ENCODE measurements around the gene TXNRD1.
"Not testable (repeated sequence)": the region's sequence is repeated elsewhere in the genome, so short reads cannot be mapped to it uniquely, and the experiment has no call there.

The TXNRD1 gene

DNA sequence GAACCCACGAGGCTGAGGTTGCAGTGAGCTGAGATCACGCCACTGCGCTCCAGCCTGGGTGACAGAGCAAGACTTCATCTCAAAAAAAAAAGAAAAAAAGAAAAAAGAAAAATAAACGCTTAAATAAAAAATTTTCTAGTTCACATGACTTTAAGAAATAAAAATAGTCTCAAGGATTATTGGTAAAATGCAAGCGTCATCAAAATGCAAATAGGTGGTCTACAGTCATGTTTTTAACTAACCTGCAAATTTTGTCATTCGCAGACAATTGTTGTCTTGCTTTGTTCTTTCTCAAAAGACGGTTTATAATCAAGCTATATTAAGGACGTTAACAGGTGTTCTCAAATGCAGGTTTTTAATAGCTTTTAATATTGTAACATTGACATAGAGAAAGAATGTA is 22.4 kb downstream of the TXNRD1 start:
- no peak for DNase-seq (ENCODE audit: low read depth)

- DNase-seq (ENCODE audit: low read depth): no peak
Measured at GRCh38 chr12:104242546-104243206, 27.1 kb downstream of the TXNRD1 start.

- no peak for DNase-seq (ENCODE audit: low read depth)
Measured at GRCh38 chr12:104243551-104243950, 28.0 kb downstream of the TXNRD1 start.

DNA sequence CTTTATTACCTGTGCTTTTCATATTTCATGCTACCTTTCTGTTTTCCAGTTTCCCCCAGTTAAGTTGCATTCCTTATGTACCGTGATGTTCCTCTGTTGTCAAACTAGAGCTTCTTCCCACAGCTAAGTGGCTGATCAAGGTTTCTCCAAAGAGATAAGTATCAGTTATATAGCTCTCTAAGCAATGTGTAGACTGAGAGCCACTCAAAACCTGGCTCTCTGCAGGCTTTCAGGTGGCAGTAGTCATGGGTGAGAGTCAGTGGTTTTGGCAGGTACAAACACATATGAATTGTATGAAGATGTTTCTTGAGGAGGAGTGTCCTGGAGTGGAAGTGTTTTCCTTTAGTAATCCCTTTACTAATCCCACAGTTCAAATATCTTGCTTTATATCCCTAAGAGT is 28.4 kb downstream of the TXNRD1 start:
- DNase-seq (ENCODE audit: low read depth): no peak

DNA sequence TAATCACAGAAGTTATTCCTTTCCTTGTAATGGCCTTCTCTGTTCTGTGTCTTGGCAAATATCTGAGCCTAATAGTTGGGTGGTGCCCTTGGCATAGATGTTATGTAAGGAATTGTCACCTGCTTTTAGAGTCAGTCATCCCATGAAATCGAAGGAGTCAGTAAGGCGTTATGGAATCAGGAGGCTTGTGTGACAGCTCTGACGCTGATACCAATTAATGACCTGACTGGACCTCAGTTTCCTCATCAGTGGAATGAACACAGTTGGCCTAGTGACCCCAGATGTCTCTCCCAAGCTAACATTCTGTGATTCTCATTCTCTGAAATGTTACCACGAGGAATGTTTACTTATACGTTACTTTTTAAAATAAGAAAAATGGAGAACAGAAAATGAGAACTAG is 32.1 kb downstream of the TXNRD1 start:
- DNase-seq (ENCODE audit: low read depth): no peak

- DNase-seq (ENCODE audit: low read depth): no peak
Measured at GRCh38 chr12:104248444-104248843, 32.9 kb downstream of the TXNRD1 start.

DNA sequence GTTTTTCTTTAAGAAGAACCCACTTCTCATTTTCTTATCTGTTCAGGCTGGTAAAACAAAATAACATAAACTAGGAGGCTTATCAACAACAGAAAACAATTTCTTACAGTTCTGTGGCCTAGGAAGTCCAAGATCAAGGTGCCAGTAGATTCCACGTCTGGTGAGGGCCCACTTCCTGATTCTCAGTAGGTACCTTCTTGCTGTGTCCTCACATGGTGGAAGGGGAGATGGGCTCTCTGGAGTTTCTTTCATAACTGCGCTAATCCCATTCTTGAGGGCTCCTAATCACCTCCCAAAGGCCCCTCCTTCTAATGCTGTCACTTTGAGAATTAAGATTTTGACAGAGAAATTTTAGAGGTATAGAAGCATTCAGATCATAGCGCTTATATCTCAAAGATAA is 33.4 kb downstream of the TXNRD1 start:
- DNase-seq (ENCODE audit: low read depth): no peak

GRCh38 chr12:104249898-104250297 is 34.3 kb downstream of the TXNRD1 start:
- DNase-seq (ENCODE audit: low read depth): no peak

GRCh38 chr12:104250366-104251125 is 35.0 kb downstream of the TXNRD1 start:
- no peak for DNase-seq (ENCODE audit: low read depth)

- no peak for DNase-seq (ENCODE audit: low read depth)
Measured at GRCh38 chr12:104257913-104258472, 42.4 kb downstream of the TXNRD1 start.

- DNase-seq (ENCODE audit: low read depth): no peak
Measured at GRCh38 chr12:104258476-104259067, 43.0 kb downstream of the TXNRD1 start.

DNA sequence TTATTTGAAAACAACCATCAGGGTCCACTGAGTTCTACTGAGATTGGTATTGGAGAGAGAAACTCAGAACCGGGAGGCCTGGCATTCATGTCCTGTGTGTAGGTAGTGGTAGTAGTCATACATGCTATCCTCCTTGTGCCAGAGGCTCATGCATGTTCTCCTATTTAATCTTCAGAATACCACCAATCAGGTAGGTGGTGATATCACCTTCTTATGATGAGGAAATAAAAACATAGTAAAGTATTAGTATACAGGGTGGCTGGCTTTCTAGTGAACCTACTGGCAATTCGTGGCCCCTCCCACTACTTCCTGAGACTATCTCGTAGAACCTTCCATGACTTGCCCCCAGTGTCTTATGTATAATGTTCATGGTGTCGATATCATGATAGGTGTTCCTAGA is 47.4 kb downstream of the TXNRD1 start:
- no peak for DNase-seq (ENCODE audit: low read depth)

DNA sequence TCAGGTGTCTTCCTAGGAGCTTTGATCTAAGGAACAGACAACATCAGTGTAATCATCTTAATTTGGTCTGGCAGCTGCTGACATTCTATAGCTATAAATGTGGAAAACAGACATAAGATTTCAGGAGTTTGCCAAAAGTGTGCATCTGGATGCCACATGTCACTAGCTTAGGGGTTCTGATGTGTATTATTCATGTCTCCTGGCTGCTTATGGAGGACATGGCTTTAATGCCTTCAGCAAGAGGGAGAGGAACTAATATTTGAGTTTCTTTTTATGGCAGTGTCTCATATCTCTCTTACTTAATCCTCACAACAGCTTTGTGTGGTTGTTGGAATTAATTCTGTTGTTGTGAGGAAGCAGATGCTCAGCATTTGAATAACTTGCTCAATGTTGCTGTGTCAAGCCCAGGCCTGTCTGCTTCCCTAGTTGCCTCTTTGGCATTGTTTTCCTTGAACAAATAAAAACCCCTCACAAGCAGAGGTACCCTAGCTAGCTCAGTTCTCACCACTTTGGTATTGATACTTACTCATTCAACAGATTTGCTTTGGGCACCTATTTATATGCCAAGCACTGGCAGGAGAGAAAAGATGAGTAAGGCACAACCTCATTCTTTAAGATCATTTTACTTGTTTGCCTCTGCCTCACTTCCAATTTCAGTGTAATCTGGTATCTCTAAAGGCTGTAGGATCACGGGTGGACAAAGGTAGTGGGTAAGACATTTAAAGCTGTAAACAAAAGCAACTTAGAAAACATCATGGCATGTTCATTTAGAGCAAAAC is 48.2 kb downstream of the TXNRD1 start:
- no peak for DNase-seq (ENCODE audit: low read depth)

- not testable (repeated sequence) for DNase-seq (ENCODE audit: low read depth)
Measured at GRCh38 chr12:104265436-104265835, 49.9 kb downstream of the TXNRD1 start.

GRCh38 chr12:104272938-104273337 is 57.4 kb downstream of the TXNRD1 start:
- DNase-seq (ENCODE audit: low read depth): no peak

DNA sequence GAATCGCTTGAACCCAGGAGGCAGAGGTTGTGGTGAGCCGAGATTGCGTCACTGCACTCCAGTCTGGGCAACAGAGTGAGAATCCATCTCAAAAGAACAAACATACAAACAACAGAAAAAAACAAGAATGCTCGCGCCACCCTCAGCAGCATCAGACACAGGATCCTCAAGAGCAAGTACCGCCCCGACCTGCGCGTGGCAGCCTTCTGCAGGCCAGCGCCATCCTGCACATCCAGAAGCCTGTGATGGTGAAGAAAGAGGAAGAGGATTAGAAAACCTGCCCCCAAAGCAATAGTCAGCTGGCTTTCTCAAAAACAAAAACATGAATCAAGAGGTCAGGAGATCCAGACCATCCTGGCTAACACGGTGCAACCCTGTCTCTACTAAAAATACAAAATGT is 57.9 kb downstream of the TXNRD1 start:
- no peak for DNase-seq (ENCODE audit: low read depth)

DNA sequence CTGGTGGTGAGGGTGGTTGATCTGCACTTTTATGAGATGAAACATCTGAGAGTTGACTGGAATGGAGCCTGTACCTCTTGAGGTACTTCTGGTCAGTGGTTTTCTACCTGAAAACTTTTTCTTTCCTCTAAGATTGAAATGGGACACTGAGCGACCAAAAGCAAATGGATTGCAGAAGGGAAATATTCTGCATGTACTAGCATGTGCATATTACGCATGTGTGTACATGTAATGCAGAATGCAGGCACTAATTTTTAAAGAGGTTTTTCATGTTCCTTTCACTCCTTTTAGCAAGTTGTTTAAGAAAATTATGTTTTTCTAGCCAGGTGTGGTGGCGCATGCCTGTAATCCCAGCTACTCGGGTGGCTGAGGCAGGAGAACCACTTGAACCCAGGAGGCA is 59.2 kb downstream of the TXNRD1 start:
- no peak for DNase-seq (ENCODE audit: low read depth)

- DNase-seq (ENCODE audit: low read depth): no peak
Measured at GRCh38 chr12:104275689-104276088, 60.1 kb downstream of the TXNRD1 start.

- no peak for DNase-seq (ENCODE audit: low read depth)
Measured at GRCh38 chr12:104276273-104277131, 60.9 kb downstream of the TXNRD1 start.

DNA sequence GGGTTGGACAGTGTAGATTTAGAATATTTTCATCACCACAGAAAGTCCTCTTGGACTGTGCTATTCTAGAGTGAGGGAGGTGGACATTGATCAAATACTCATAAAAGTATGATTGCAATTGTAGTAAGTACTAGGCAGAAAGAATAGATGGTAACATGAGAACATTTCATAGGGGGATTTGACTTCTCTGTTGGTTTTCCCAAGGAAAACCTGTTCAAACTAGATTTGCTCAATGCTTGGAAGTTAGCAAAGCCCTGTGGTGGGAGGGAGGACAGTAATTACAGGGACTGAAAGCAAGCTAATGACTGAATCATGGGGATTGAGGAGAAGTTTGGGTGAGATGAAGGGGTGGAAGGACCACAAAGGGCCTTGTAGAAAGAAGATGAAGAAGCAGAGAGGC is 63.6 kb downstream of the TXNRD1 start:
- no peak for DNase-seq (ENCODE audit: low read depth)

GRCh38 chr12:104280111-104280510 is 64.5 kb downstream of the TXNRD1 start:
- DNase-seq (ENCODE audit: low read depth): no peak

Data from ELR (cell line).